GM23338 (cell line): ENCODE measurements around the gene PPY.

ENCODE experiments used
- CREB1 ChIP-seq: fragments of 250-450 bp; sonication (Bioruptor Pico); IDR thresholded peaks from 2 replicates; pipeline ENCODE4 v1.5.0; 2020; ENCODE audit warnings: low read depth, mild to moderate bottlenecking, moderate library complexity
- CTCF ChIP-seq, 2 experiments: fragments of 200-600 bp in 1 of 2; sonication (generic) in 1 of 2; conservative IDR thresholded peaks; 2 replicates each; pipeline versions ENCODE4 v1.5.1 to v1.6.1; 2016 to 2017; ENCODE audit warnings: antibody characterized with exemption in 2 of 2, low read depth in 2 of 2, mild to moderate bottlenecking in 2 of 2, moderate library complexity in 1 of 2
- JUNB ChIP-seq: IDR thresholded peaks from one replicate; pipeline ENCODE4 v1.6.1; 2016; ENCODE audit warnings: antibody characterized with exemption; ENCODE audit not compliant: unreplicated experiment
- POLR2AphosphoS5 ChIP-seq: IDR thresholded peaks from 2 replicates; pipeline ENCODE4 v1.6.1; 2016; ENCODE audit warnings: antibody characterized with exemption, low read depth
- REST ChIP-seq: IDR thresholded peaks from one replicate; pipeline ENCODE4 v1.6.1; 2018; ENCODE audit warnings: antibody characterized with exemption; ENCODE audit not compliant: unreplicated experiment
- ZNF331 ChIP-seq: fragments of 250-450 bp; sonication (Bioruptor Pico); IDR thresholded peaks from 2 replicates; pipeline ENCODE4 v1.5.0; 2020; ENCODE audit warnings: low read depth, mild to moderate bottlenecking, moderate library complexity

DNA sequence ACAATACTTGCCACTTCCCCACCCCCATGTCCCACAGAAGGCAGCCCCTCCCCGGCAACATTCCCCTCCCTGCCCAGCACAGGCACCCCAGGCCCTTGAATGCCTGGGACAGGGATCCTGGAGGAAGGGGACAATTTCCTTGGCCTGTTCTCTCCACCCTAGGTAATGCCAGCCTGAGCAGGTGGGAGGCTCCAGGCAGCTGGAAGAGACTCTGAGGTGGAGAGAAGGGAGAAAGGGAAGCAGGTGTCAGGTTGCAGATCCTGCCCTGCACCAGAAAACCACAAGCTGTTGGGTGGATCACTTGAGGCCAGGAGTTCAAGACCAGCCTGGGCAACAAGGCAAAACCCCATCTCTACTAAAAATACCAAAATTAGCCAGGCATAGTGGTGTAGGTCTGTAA, 43.8 kb downstream of the PPY start:
- TF ChIP-seq CTCF (conservative IDR thresholded peaks at IDR 0.05; ENCODE audit: low read depth in 2 of 2), result no peak
- no peak for TF ChIP-seq POLR2AphosphoS5
- TF ChIP-seq ZNF331 (CRISPR knock-in tag), result no peak
- TF ChIP-seq CREB1, result no peak
- TF ChIP-seq JUNB, result no peak
- TF ChIP-seq REST, result no peak
